ENCODE data around the gene RAD54L2. TPM values are rescaled to one million over a fixed set of nuclear protein-coding genes. Genes with fewer than 3 reads are reported as not detected.

RAD54L2 gene
- total and polyA plus RNA-seq, 9 of the 15 experiments (the other 6 are each of a cell fraction or from before 2014, with no cell fraction given) = 1.3 to 12.2 (median 5.4) TPM

DNA sequence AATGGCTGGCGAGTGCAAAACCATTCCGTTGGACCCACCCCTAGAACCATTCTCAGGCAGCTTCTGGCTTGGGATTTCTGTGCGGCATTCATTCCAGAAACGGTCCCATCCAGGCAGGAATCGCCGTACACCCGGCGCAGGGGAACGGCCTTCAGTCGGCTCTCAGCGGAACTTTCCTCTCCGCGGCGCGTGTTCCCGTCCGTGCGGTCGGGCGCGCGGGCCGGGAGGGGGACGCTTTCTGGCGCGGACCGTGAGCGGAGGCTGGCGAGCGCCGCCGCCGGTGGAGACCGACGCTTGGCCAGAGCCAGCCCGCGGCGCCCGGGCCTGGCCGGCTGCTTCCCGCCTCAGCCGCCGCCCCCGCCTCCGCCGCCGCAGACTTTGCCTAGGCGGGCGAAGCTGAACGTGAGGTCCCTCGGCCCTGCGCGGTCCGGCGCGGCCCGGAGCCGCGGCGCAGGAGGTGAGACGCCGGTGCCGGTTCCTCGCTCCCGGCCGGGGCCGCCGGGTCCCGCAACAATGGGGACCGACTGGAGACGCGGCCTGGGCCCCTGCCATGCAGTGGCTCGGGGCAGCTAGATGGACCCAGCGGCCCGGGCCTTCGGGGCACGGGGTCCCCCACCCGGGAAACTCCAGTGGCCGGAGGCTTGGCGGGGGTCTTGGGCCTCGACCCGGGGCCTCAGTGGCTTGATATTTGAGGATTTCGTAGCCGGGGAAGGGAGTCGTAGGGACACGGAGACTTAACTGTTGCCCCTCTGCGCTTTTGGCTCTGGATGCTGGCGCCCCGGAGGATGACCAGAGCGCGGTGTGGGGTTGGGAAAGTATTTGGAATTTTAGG is at the start of gene RAD54L2 (continued):
- TF ChIP-seq, protein P1, sequence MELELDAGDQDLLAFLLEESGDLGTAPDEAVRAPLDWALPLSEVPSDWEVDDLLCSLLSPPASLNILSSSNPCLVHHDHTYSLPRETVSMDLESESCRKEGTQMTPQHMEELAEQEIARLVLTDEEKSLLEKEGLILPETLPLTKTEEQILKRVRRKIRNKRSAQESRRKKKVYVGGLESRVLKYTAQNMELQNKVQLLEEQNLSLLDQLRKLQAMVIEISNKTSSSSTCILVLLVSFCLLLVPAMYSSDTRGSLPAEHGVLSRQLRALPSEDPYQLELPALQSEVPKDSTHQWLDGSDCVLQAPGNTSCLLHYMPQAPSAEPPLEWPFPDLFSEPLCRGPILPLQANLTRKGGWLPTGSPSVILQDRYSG (tag; conservative IDR thresholded peaks at IDR 0.05; ENCODE audit: low read depth) = no peak
- TF ChIP-seq, protein P2, sequence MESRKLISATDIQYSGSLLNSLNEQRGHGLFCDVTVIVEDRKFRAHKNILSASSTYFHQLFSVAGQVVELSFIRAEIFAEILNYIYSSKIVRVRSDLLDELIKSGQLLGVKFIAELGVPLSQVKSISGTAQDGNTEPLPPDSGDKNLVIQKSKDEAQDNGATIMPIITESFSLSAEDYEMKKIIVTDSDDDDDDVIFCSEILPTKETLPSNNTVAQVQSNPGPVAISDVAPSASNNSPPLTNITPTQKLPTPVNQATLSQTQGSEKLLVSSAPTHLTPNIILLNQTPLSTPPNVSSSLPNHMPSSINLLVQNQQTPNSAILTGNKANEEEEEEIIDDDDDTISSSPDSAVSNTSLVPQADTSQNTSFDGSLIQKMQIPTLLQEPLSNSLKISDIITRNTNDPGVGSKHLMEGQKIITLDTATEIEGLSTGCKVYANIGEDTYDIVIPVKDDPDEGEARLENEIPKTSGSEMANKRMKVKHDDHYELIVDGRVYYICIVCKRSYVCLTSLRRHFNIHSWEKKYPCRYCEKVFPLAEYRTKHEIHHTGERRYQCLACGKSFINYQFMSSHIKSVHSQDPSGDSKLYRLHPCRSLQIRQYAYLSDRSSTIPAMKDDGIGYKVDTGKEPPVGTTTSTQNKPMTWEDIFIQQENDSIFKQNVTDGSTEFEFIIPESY (CRISPR knock-in tag; IDR thresholded peaks at IDR 0.05) = 0 out of 2 replicates have a peak, but pooled peaks have one; percentile 61
- TF ChIP-seq ZNF699 (CRISPR knock-in tag; IDR thresholded peaks at IDR 0.05; ENCODE audit: insufficient replicate concordance) (no peak), ZNF165 (CRISPR knock-in tag; IDR thresholded peaks at IDR 0.05; ENCODE audit: borderline replicate concordance) (no peak), HDAC2 (IDR thresholded peaks at IDR 0.05) (no peak), GATAD2B (IDR thresholded peaks at IDR 0.05; ENCODE audit: borderline replicate concordance) (peak; percentile 95), STAG1 (CRISPR knock-in tag; IDR thresholded peaks at IDR 0.05; ENCODE audit: borderline replicate concordance) (no peak), NR1H2 (CRISPR knock-in tag; IDR thresholded peaks at IDR 0.05) (0 out of 2 replicates have a peak, but pooled peaks have one; percentile 58), ZBTB17 (CRISPR knock-in tag; IDR thresholded peaks at IDR 0.05) (peak; percentile 62; the same call in 1 of the 2 replicates), PHTF2 (CRISPR knock-in tag; IDR thresholded peaks at IDR 0.05) (no peak), MXD1 (CRISPR knock-in tag; IDR thresholded peaks at IDR 0.05; ENCODE audit: borderline replicate concordance, poor library complexity, severe bottlenecking) (no peak), SP1 (CRISPR knock-in tag; IDR thresholded peaks at IDR 0.05) (peak; percentile 48; the same call in 1 of the 2 replicates), FOSL1 (tag; conservative IDR thresholded peaks at IDR 0.05) (no peak), PCBP1 (IDR thresholded peaks at IDR 0.05; ENCODE audit: low read depth, low read length, poor library complexity, severe bottlenecking) (no peak), TAF1 (IDR thresholded peaks at IDR 0.05; ENCODE audit: control insufficient read depth, extremely low read depth, insufficient read depth, low read length, severe bottlenecking) (peak; percentile 97), PCBP2 (IDR thresholded peaks at IDR 0.05; ENCODE audit: low read depth, low read length, poor library complexity, severe bottlenecking) (no peak), ZKSCAN1 (IDR thresholded peaks at IDR 0.05; ENCODE audit: low read depth, low read length) (0 out of 2 replicates have a peak, but pooled peaks have one; percentile 32), BRD4 (IDR thresholded peaks at IDR 0.05) (peak; percentile 32; the same call in 1 of the 2 replicates), POLR3A (IDR thresholded peaks at IDR 0.05; ENCODE audit: borderline replicate concordance, extremely low read depth, insufficient read depth, insufficient read length) (no peak), RB1 (IDR thresholded peaks at IDR 0.05; ENCODE audit: low read depth) (peak; percentile 97), ZNF124 (CRISPR knock-in tag; IDR thresholded peaks at IDR 0.05) (no peak), ZNF583 (CRISPR knock-in tag; IDR thresholded peaks at IDR 0.05) (no peak)
- TF ChIP-seq, protein P3, sequence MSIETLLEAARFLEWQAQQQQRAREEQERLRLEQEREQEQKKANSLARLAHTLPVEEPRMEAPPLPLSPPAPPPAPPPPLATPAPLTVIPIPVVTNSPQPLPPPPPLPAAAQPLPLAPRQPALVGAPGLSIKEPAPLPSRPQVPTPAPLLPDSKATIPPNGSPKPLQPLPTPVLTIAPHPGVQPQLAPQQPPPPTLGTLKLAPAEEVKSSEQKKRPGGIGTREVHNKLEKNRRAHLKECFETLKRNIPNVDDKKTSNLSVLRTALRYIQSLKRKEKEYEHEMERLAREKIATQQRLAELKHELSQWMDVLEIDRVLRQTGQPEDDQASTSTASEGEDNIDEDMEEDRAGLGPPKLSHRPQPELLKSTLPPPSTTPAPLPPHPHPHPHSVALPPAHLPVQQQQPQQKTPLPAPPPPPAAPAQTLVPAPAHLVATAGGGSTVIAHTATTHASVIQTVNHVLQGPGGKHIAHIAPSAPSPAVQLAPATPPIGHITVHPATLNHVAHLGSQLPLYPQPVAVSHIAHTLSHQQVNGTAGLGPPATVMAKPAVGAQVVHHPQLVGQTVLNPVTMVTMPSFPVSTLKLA (conservative IDR thresholded peaks at IDR 0.05) = peak in 1 of 2 experiments; percentile 22; a peak in 1 of 4 replicates

Data from K562 (cell line).